CD14-positive monocyte (primary cell): Measurements from ENCODE around the gene CHI3L2. TPM values are rescaled to one million over a fixed set of nuclear protein-coding genes. Genes with fewer than 3 reads are reported as not detected.
A peak's percentile ranks its signal among the peaks of the same experiment; 100 is the strongest.

ENCODE experiments used
- DNase-seq, 3 donors: peaks; one replicate each; pipeline ENCODE4 v3.0.0-alpha.2; 2011 to 2022
- H2AFZ ChIP-seq: 2 replicates; pipeline ENCODE4 v1.6.0; 2012; ENCODE audit warnings: mild to moderate bottlenecking, low read depth, low read length, inconsistent platforms; ENCODE audit not compliant: insufficient read depth, poor library complexity, severe bottlenecking
- H3K27ac ChIP-seq, 2 donors: 1 replicate in 1 of 2; 2 replicates in 1 of 2; pipeline ENCODE4 v1.5.1; 2012 to 2013; ENCODE audit warnings: low read length in 2 of 2, control low read depth in 1 of 2, inconsistent platforms in 1 of 2, low read depth in 1 of 2, mild to moderate bottlenecking in 1 of 2
- H3K27me3 ChIP-seq, 2 donors: one replicate each; pipeline versions ENCODE4 v1.6.0 to v1.6.1; 2011 to 2013; ENCODE audit warnings: low read length in 2 of 2; ENCODE audit not compliant: control insufficient read depth in 2 of 2, insufficient read depth in 2 of 2
- H3K36me3 ChIP-seq, 2 donors: replicated peaks in 1 of 2; 1 replicate in 1 of 2; 2 replicates in 1 of 2; pipeline versions ENCODE4 v1.5.1 to v1.6.1; 2012 to 2013; ENCODE audit warnings: low read length in 2 of 2, control low read depth in 1 of 2, inconsistent platforms in 1 of 2, mild to moderate bottlenecking in 1 of 2; ENCODE audit not compliant: insufficient read depth in 2 of 2, control insufficient read depth in 1 of 2
- H3K4me1 ChIP-seq, 2 donors: 1 replicate in 1 of 2; 2 replicates in 1 of 2; pipeline versions ENCODE4 v1.5.1 to v1.6.1; 2012 to 2013; ENCODE audit warnings: low read length in 2 of 2, control low read depth in 1 of 2, inconsistent platforms in 1 of 2, mild to moderate bottlenecking in 1 of 2, moderate library complexity in 1 of 2; ENCODE audit not compliant: insufficient read depth in 2 of 2, control insufficient read depth in 1 of 2
- H3K4me2 ChIP-seq: replicated peaks from 2 replicates; pipeline ENCODE3; 2012; ENCODE audit warnings: low read length, moderate library complexity, mild to moderate bottlenecking; ENCODE audit not compliant: poor library complexity, severe bottlenecking; ENCODE audit errors: extremely low read depth
- H3K4me3 ChIP-seq, 3 experiments: fragments of 200-600 bp in 1 of 3; sonication (generic) in 1 of 3; replicated peaks in 1 of 3; 1 replicate in 2 of 3; 2 replicates in 1 of 3; pipeline ENCODE4 v1.5.1; 2011 to 2013; ENCODE audit warnings: low read length in 3 of 3, mild to moderate bottlenecking in 3 of 3, control low read depth in 2 of 3, low read depth in 2 of 3, inconsistent platforms in 1 of 3, moderate library complexity in 1 of 3
- H3K79me2 ChIP-seq: 2 replicates; pipeline ENCODE4 v1.6.0; 2012; ENCODE audit warnings: mild to moderate bottlenecking, control low read depth, inconsistent platforms, low read length, moderate library complexity; ENCODE audit not compliant: insufficient read depth
- H3K9ac ChIP-seq: 2 replicates; pipeline ENCODE4 v1.6.0; 2017; ENCODE audit warnings: low read length, mild to moderate bottlenecking; ENCODE audit not compliant: insufficient read depth, poor library complexity, severe bottlenecking
- H3K9me3 ChIP-seq, 2 donors: replicated peaks in 1 of 2; 1 replicate in 1 of 2; 2 replicates in 1 of 2; pipeline versions ENCODE4 v1.5.1 to v1.6.1; 2012 to 2013; ENCODE audit warnings: low read length in 2 of 2, control low read depth in 1 of 2; ENCODE audit not compliant: control insufficient read depth in 1 of 2, insufficient read depth in 1 of 2
- H4K20me1 ChIP-seq: 2 replicates; pipeline ENCODE4 v1.6.0; 2012; ENCODE audit warnings: mild to moderate bottlenecking, low read length, control low read depth, moderate library complexity; ENCODE audit not compliant: insufficient read depth
- H3K27ac Mint-ChIP-seq, 7 donors: one replicate each; pipeline ENCODE4 v1.8.0; 2020; ENCODE audit warnings: mild to moderate bottlenecking in 7 of 7, mixed read lengths in 7 of 7, moderate library complexity in 6 of 7, inconsistent platforms in 2 of 7
- H3K27me3 Mint-ChIP-seq, 3 donors: one replicate each; pipeline ENCODE4 v1.8.0; 2021 to 2022; ENCODE audit warnings: low read depth in 3 of 3, mild to moderate bottlenecking in 3 of 3, mixed read lengths in 3 of 3, moderate library complexity in 3 of 3, inconsistent platforms in 1 of 3
- H3K36me3 Mint-ChIP-seq, 2 donors: one replicate each; pipeline ENCODE4 v1.8.0; 2020; ENCODE audit warnings: mixed read lengths in 2 of 2, inconsistent platforms in 1 of 2, mild to moderate bottlenecking in 1 of 2
- H3K4me1 Mint-ChIP-seq: one replicate; pipeline ENCODE4 v1.8.0; 2020; ENCODE audit warnings: mild to moderate bottlenecking, mixed read lengths
- H3K4me3 Mint-ChIP-seq, 2 donors: one replicate each; pipeline ENCODE4 v1.8.0; 2020; ENCODE audit warnings: mild to moderate bottlenecking in 2 of 2, mixed read lengths in 2 of 2, moderate library complexity in 1 of 2
- H3K9me3 Mint-ChIP-seq, 7 donors: one replicate each; pipeline ENCODE4 v1.8.0; 2020 to 2022; ENCODE audit warnings: mixed read lengths in 7 of 7, mild to moderate bottlenecking in 6 of 7, moderate library complexity in 6 of 7, inconsistent platforms in 2 of 7
- CTCF ChIP-seq: fragments of 200-600 bp; IDR thresholded peaks from one replicate; pipeline ENCODE4 v1.8.0; 2022; ENCODE audit warnings: antibody characterized with exemption, mild to moderate bottlenecking
- WGBS: methylation state at CpG from one replicate; pipeline ENCODE4 v1.1.5; 2013; ENCODE audit warnings: missing lambda C conversion rate; ENCODE audit not compliant: insufficient coverage; 5-methylcytosine and 5-hydroxymethylcytosine counted together
- intact Hi-C, 2 donors: fragments of 100-400 bp; cut with micrococcal nuclease; formaldehyde crosslinking; loops; one replicate each; pipeline versions ENCODE4 v1.15.0 to v1.15.1; 2023
- polyA plus RNA-seq, 3 donors: library from polyadenylated mRNA; depleted of rRNA in 1 of 3; unstranded in 2 of 3; stranded (reverse) in 1 of 3; fragments of 300-500 nt in 2 of 3; fragments of >200 nt in 1 of 3; fragmentation: Illumina TruSeq in 2 of 3; gene quantifications; 1 replicate in 2 of 3; 2 replicates in 1 of 3; pipeline ENCODE4 v1.2.3, GENCODE V29; 2012 to 2021

CHI3L2 gene
- polyA plus RNA-seq, 3 donors, result 1.2 to 9.9 (median 1.4) TPM

DNA sequence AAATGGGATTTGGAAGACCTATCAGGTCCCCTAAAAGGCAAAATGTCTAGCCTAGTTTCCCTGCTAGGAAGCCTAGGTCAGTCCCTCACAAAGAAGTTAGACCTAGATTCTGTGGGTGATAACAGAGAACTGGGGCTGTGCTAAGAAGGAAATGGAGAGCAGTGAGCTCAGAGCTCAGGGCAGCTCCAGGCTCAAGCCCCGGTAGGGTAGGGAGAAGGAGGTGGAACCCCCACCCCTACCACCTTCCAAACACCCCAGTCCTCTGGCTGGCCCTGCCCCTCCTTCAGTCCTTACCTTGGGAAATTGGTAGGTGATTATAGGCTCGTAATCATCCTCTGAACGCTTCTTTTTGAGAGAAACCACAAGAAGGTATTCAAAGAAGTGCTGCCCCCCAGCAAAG lies 28.2 kb upstream of the CHI3L2 start:
- Mint-ChIP-seq H3K27me3 (no peaks in the 10 kb centered on the region), H3K9me3 (peaks cover 0 to 2% (median 0%) of the 10 kb centered on the region in 7 donors), H3K4me3 (peak overlapping the region; percentile 56 to 78), H3K36me3 (peaks cover 44 to 46% of the 10 kb centered on the region in 2 donors), H3K4me1 (peaks cover 89% of the 10 kb centered on the region), H3K27ac (peak overlapping the region; percentile 93 to 98 (median 97))
- H3K4me2 ChIP-seq, result peak overlapping the region; percentile 90
- intact Hi-C loops, result no loop called here
- WGBS, result 80% methylated on average over 2 of the region's 3 CpGs
- H3K9ac ChIP-seq, result peak overlapping the region; percentile 63
- DNase-seq, result no peak
- H3K36me3 ChIP-seq, result peaks cover 16 to 37% of the 10 kb centered on the region in 2 donors
- peak overlapping the region; percentile 93 to 97 for H3K27ac ChIP-seq
- peak overlapping the region in 2 of 3 experiments; percentile 5 to 77 for H3K4me3 ChIP-seq
- peak overlapping the region; percentile 12 for H2AFZ ChIP-seq
- no peaks in the 10 kb centered on the region for H3K27me3 ChIP-seq
- no peak for TF ChIP-seq CTCF
- no peaks in the 10 kb centered on the region for H3K9me3 ChIP-seq
- no peaks in the 10 kb centered on the region for H4K20me1 ChIP-seq
- peaks cover 88 to 98% of the 10 kb centered on the region in 2 donors for H3K4me1 ChIP-seq
- H3K79me2 ChIP-seq, result peaks cover 39% of the 10 kb centered on the region

DNA sequence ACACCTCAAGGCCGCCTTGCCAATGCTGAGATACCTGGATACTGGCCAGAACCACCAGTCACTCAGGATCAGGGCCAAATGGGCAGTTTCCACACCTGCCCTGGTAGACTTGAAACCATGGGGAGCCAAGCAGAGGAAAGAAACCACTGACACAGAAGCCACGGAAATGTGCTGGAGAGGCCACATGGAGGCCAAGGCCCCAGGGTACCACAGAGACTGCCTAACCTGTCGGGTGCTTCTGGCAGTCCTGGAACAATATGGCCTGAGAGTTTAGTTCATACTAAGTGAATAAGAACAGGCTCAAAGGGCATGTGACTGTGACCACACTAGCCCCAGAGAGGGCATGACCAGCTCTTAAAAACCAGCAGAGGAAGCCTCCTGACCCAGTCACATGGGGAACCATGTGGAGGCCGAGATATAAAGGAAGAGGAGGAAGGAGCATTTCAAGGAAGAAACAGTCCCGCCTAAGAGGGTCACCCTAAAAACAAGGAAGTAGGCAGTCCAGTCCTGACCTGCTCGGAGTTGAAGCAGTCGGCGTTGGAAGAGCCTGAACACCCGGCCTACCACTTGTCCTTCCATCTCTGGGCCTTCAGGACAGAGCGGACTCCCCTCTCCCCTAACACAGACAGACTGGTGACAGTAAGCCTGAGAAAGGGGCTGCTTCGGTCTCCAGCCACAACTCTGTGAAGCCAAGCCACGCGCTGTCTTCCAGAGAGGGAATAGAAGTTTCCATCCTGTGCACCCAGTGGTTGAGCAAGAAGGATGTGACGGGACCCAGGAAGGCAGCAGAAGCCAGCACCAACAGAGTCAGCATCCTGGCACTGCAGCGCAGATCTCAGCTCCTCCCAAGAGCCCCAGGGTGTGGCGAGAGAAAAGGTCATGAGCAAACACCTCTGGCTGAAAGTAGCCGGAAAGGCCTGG lies 27.4 kb upstream of the CHI3L2 start, which contains the start of gene DENND2D:
Gene DENND2D (minus strand): TSS at position 766 of the 921 bp plus-strand sequence. CDS start 187 bp downstream, at position 579.
- 13% methylated on average over 14 of the region's 17 CpGs for WGBS
- H3K36me3 Mint-ChIP-seq, result peaks cover 36 to 38% of the 10 kb centered on the region in 2 donors
- peak within 1 kb of the TSS; percentile 66 to 78 for H3K4me3 Mint-ChIP-seq
- H3K36me3 ChIP-seq, result peaks cover 10 to 29% of the 10 kb centered on the region in 2 donors
- no peaks in the 10 kb centered on the region for H3K27me3 ChIP-seq
- H3K27me3 Mint-ChIP-seq, result no peaks in the 10 kb centered on the region
- no peaks in the 10 kb centered on the region for H4K20me1 ChIP-seq
- no peaks in the 10 kb centered on the region for H3K9me3 ChIP-seq
- peaks cover 39% of the 10 kb centered on the region for H3K79me2 ChIP-seq
- peaks cover 0 to 2% (median 0%) of the 10 kb centered on the region in 7 donors for H3K9me3 Mint-ChIP-seq
- TF ChIP-seq CTCF, result peak; percentile 6
- H3K27ac Mint-ChIP-seq, result peak within 1 kb of the TSS; percentile 93 to 98 (median 97)
- intact Hi-C loops, result loop anchor here (5.0 to 10.0 kb wide), 4 partner anchors 323 to 555 kb away; partner anchors contain the start of genes INKA2 (in 1 of the 2) and RAP1A (in 1 of the 2)
- H3K4me1 ChIP-seq, result peaks cover 88 to 98% of the 10 kb centered on the region in 2 donors
- peak; percentile 95 to 99 (median 95) for DNase-seq
- H3K9ac ChIP-seq, result peak within 1 kb of the TSS; percentile 63
- H2AFZ ChIP-seq, result peak within 1 kb of the TSS; percentile 62
- peak within 1 kb of the TSS in 2 of 3 experiments; percentile 18 to 77 for H3K4me3 ChIP-seq
- H3K4me2 ChIP-seq, result peak within 1 kb of the TSS; percentile 90
- H3K4me1 Mint-ChIP-seq, result peaks cover 88% of the 10 kb centered on the region
- peak within 1 kb of the TSS; percentile 93 to 97 for H3K27ac ChIP-seq
